IMR-90 (cell line): ENCODE measurements around the gene MAP2. TPM values are rescaled to one million over a fixed set of nuclear protein-coding genes. Genes with fewer than 3 reads are reported as not detected.

Source experiments
- ATAC-seq: fragments of 200-7000 bp; cut with Tn5 transposase; 2 replicates; pipeline ENCODE4 v1.9.1; 2020; ENCODE audit warnings: low read depth, mild to moderate bottlenecking, moderate library complexity
- BruUV-seq: library from RNA; stranded (reverse); fragments of 400-500 nt; replicated peaks from 2 replicates; lab custom pipeline; 2021; lab: Mats Ljungman, UMichigan
- CTCF ChIA-PET: fragments of 300-600 bp; formaldehyde crosslinking; extraction: SDS; loops from one replicate; lab custom pipeline; 2021; ENCODE audit warnings: antibody characterized with exemption; lab: Yijun Ruan, JAX
- POLR2A ChIA-PET: fragments of 300-600 bp; sonication (Branson Sonifier 250); formaldehyde crosslinking; loops from one replicate; lab custom pipeline; 2022; ENCODE audit warnings: antibody characterized with exemption; ENCODE audit not compliant: unreplicated experiment; lab: Charles Lee
- DNase-seq: peaks from one replicate; pipeline ENCODE4 v3.0.0; 2013
- H2AFZ ChIP-seq: replicated peaks from 2 replicates; pipeline ENCODE3; 2013; ENCODE audit warnings: low read length, mild to moderate bottlenecking; ENCODE audit not compliant: poor library complexity
- H2AK5ac ChIP-seq: 2 replicates; pipeline ENCODE4 v1.6.1; 2013; ENCODE audit warnings: low read depth, low read length, inconsistent platforms
- H2AK9ac ChIP-seq: replicated peaks from 2 replicates; pipeline ENCODE3; 2013; ENCODE audit warnings: mild to moderate bottlenecking, low read depth, low read length, moderate library complexity; ENCODE audit not compliant: poor library complexity
- H2BK120ac ChIP-seq: 2 replicates; pipeline ENCODE4 v1.6.1; 2013; ENCODE audit warnings: low read depth, low read length, inconsistent platforms
- H2BK15ac ChIP-seq: 3 replicates; pipeline ENCODE4 v1.6.1; 2013; ENCODE audit warnings: low read depth, low read length, inconsistent platforms
- H2BK20ac ChIP-seq: 2 replicates; pipeline ENCODE4 v1.6.1; 2013; ENCODE audit warnings: low read depth, mild to moderate bottlenecking, inconsistent platforms, low read length, moderate library complexity
- H2BK5ac ChIP-seq: 2 replicates; pipeline ENCODE4 v1.6.1; 2013; ENCODE audit warnings: mild to moderate bottlenecking, low read depth, low read length, inconsistent platforms; ENCODE audit not compliant: poor library complexity, severe bottlenecking
- H3K14ac ChIP-seq: replicated peaks from 2 replicates; pipeline ENCODE4 v1.6.1; 2013; ENCODE audit warnings: low read depth, low read length, inconsistent platforms
- H3K18ac ChIP-seq: 2 replicates; pipeline ENCODE4 v1.6.1; 2013; ENCODE audit warnings: low read depth, low read length, control low read depth
- H3K23ac ChIP-seq: 2 replicates; pipeline ENCODE4 v1.6.1; 2013; ENCODE audit warnings: low read depth, low read length, inconsistent platforms
- H3K27ac ChIP-seq: 2 replicates; pipeline ENCODE4 v1.5.1; 2013; ENCODE audit warnings: mild to moderate bottlenecking, control low read depth, low read length; ENCODE audit not compliant: insufficient read depth
- H3K27me3 ChIP-seq: 2 replicates; pipeline ENCODE4 v1.6.1; 2013; ENCODE audit warnings: low read length; ENCODE audit not compliant: control insufficient read depth, insufficient read depth
- H3K36me3 ChIP-seq: 2 replicates; pipeline ENCODE4 v1.6.1; 2013; ENCODE audit warnings: low read length, mixed read lengths; ENCODE audit not compliant: control insufficient read depth, insufficient read depth
- H3K4ac ChIP-seq: 2 replicates; pipeline ENCODE4 v1.6.1; 2013; ENCODE audit warnings: low read depth, low read length, inconsistent platforms
- H3K4me1 ChIP-seq: 2 replicates; pipeline ENCODE4 v1.6.1; 2013; ENCODE audit warnings: low read length, mixed read lengths; ENCODE audit not compliant: control insufficient read depth, insufficient read depth
- H3K4me2 ChIP-seq: 2 replicates; pipeline ENCODE4 v1.6.1; 2013; ENCODE audit warnings: low read depth, mild to moderate bottlenecking, control low read depth, low read length, moderate library complexity
- H3K4me3 ChIP-seq: 2 replicates; pipeline ENCODE4 v1.5.1; 2013; ENCODE audit warnings: low read depth, mild to moderate bottlenecking, control low read depth, low read length, moderate library complexity; ENCODE audit not compliant: insufficient read depth
- H3K56ac ChIP-seq: 2 replicates; pipeline ENCODE4 v1.6.1; 2013; ENCODE audit warnings: low read length, inconsistent platforms; ENCODE audit not compliant: insufficient read depth; ENCODE audit errors: extremely low read depth
- H3K79me1 ChIP-seq, 2 experiments: 2 replicates each; pipeline ENCODE4 v1.6.1; 2013; ENCODE audit warnings: low read length in 2 of 2, inconsistent platforms in 1 of 2, low read depth in 1 of 2
- H3K9ac ChIP-seq: 2 replicates; pipeline ENCODE4 v1.6.1; 2013; ENCODE audit warnings: low read depth, low read length, control low read depth
- H3K9me1 ChIP-seq: 2 replicates; pipeline ENCODE4 v1.6.1; 2013; ENCODE audit warnings: low read length, inconsistent platforms; ENCODE audit not compliant: insufficient read depth
- H3K9me3 ChIP-seq: 2 replicates; pipeline ENCODE4 v1.6.1; 2013; ENCODE audit warnings: low read length; ENCODE audit not compliant: control insufficient read depth, insufficient read depth
- H4K20me1 ChIP-seq: 2 replicates; pipeline ENCODE4 v1.6.1; 2013; ENCODE audit warnings: low read length, inconsistent platforms; ENCODE audit not compliant: insufficient read depth
- H4K5ac ChIP-seq: 2 replicates; pipeline ENCODE4 v1.6.1; 2013; ENCODE audit warnings: mild to moderate bottlenecking, low read depth, low read length, control low read depth
- H4K8ac ChIP-seq, 2 experiments: 2 replicates each; pipeline ENCODE4 v1.6.1; 2013; ENCODE audit warnings: low read depth in 2 of 2, low read length in 2 of 2, control low read depth in 1 of 2, inconsistent platforms in 1 of 2
- H4K91ac ChIP-seq: 2 replicates; pipeline ENCODE4 v1.6.1; 2013; ENCODE audit warnings: low read depth, low read length, inconsistent platforms; ENCODE audit not compliant: insufficient read depth
- BHLHE40 ChIP-seq: fragments of 150-350 bp; IDR thresholded peaks from 2 replicates; pipeline ENCODE4 v1.6.1; 2016; ENCODE audit warnings: mild to moderate bottlenecking, low read depth, low read length
- CEBPB ChIP-seq: IDR thresholded peaks from 2 replicates; pipeline ENCODE4 v1.6.1; 2012; ENCODE audit warnings: low read depth, low read length, improper control_type of control experiment
- CHD1 ChIP-seq: IDR thresholded peaks from 2 replicates; pipeline ENCODE4 v1.6.1; 2012; ENCODE audit warnings: low read depth, low read length, improper control_type of control experiment
- CTCF ChIP-seq: conservative IDR thresholded peaks from 2 replicates; pipeline ENCODE4 v1.5.1; 2012; ENCODE audit warnings: mild to moderate bottlenecking, low read depth, low read length, improper control_type of control experiment
- FOS ChIP-seq: fragments of 150-350 bp; IDR thresholded peaks from 2 replicates; pipeline ENCODE4 v1.6.1; 2016; ENCODE audit warnings: low read depth, low read length
- MAFK ChIP-seq: IDR thresholded peaks from 2 replicates; pipeline ENCODE4 v1.6.1; 2012; ENCODE audit warnings: low read depth, low read length, improper control_type of control experiment
- MAZ ChIP-seq: IDR thresholded peaks from 2 replicates; pipeline ENCODE4 v1.6.1; 2012; ENCODE audit warnings: low read depth, mild to moderate bottlenecking, low read length, improper control_type of control experiment, moderate library complexity, borderline replicate concordance
- MXI1 ChIP-seq: IDR thresholded peaks from 2 replicates; pipeline ENCODE4 v1.6.1; 2012; ENCODE audit warnings: low read depth, mild to moderate bottlenecking, low read length, moderate library complexity, borderline replicate concordance
- NFE2L2 ChIP-seq: fragments of 150-350 bp; IDR thresholded peaks from 2 replicates; pipeline ENCODE4 v1.6.1; 2016; ENCODE audit warnings: low read depth, mild to moderate bottlenecking, low read length
- POLR2A ChIP-seq: IDR thresholded peaks from 2 replicates; pipeline ENCODE4 v1.6.1; 2012; ENCODE audit warnings: mild to moderate bottlenecking, low read depth, low read length
- RAD21 ChIP-seq: IDR thresholded peaks from 2 replicates; pipeline ENCODE4 v1.6.1; 2012; ENCODE audit warnings: low read length, improper control_type of control experiment
- RCOR1 ChIP-seq: IDR thresholded peaks from 2 replicates; pipeline ENCODE4 v1.6.1; 2012; ENCODE audit warnings: mild to moderate bottlenecking, low read length, improper control_type of control experiment; ENCODE audit not compliant: insufficient replicate concordance
- RFX5 ChIP-seq: IDR thresholded peaks from 2 replicates; pipeline ENCODE4 v1.8.0; 2012; ENCODE audit warnings: low read depth, mild to moderate bottlenecking, low read length, moderate library complexity
- SMC3 ChIP-seq: fragments of 150-350 bp; IDR thresholded peaks from 2 replicates; pipeline ENCODE4 v1.6.1; 2016; ENCODE audit warnings: low read depth, mild to moderate bottlenecking, antibody characterized with exemption, low read length, moderate library complexity
- WGBS, 2 experiments: methylation state at CpG; one replicate each; pipeline versions ENCODE4 v1.1.5 to v1.1.7; 2013; ENCODE audit warnings: missing lambda C conversion rate in 2 of 2; ENCODE audit not compliant: insufficient read length in 1 of 2; ENCODE audit errors: extremely low coverage in 2 of 2; 5-methylcytosine and 5-hydroxymethylcytosine counted together
- dilution Hi-C: fragments of 300-500 bp; cut with HindIII; formaldehyde crosslinking; loops from one replicate; pipeline ENCODE4 v1.14.3; 2018; ENCODE audit warnings: low sequenced_read_pairs; ENCODE audit not compliant: unreplicated experiment
- in situ Hi-C: fragments of 300-500 bp; cut with MboI; formaldehyde crosslinking; loops from 3 replicates; pipeline ENCODE4 v1.14.3; 2019; ENCODE audit warnings: low sequenced_read_pairs, inconsistent platforms, mixed read lengths
- intact Hi-C: fragments of 100-400 bp; cut with micrococcal nuclease; formaldehyde crosslinking; loops from 2 replicates; pipeline ENCODE4 v1.10.0; 2022
- polyA plus RNA-seq, 3 experiments: library from polyadenylated mRNA; depleted of rRNA; stranded (reverse); fragments of >200 nt; gene quantifications; 2 replicates each; pipeline ENCODE4 v1.2.3, GENCODE V29; 2012; ENCODE audit warnings: low replicate concordance in 1 of 3
- total RNA-seq: library from RNA; depleted of rRNA; stranded (reverse); fragments of >200 nt; gene quantifications from 2 replicates; pipeline ENCODE4 v1.2.3, GENCODE V29; 2012
- TF ChIP-seq, protein P1 (sequence below): fragments of 150-350 bp; IDR thresholded peaks from 2 replicates; pipeline ENCODE4 v1.6.1; 2016; ENCODE audit warnings: low read depth, mild to moderate bottlenecking, low read length, moderate library complexity, borderline replicate concordance
- TF ChIP-seq, protein P2 (sequence below): fragments of 150-350 bp; IDR thresholded peaks from 2 replicates; pipeline ENCODE4 v1.6.1; 2017; ENCODE audit warnings: mild to moderate bottlenecking, antibody characterized with exemption, low read length, low read depth

MAP2 gene
- total and polyA plus RNA-seq, 2 of the 4 experiments (the other 2 are of a cell fraction), result 0.29 to 0.36 TPM

GRCh38 chr2:209570194-209570593, 146.3 kb downstream of the MAP2 start:
- H4K5ac ChIP-seq, result no peak overlapping the region
- H2AK5ac ChIP-seq, result no peak overlapping the region
- no peaks in the 10 kb centered on the region for H3K79me1 ChIP-seq
- H2BK120ac ChIP-seq, result no peak overlapping the region
- H3K4me2 ChIP-seq, result no peak overlapping the region
- H2BK20ac ChIP-seq, result no peak overlapping the region
- intact Hi-C loops, result no loop called here
- H4K91ac ChIP-seq, result no peak overlapping the region
- dilution Hi-C loops, result no loop called here
- H3K14ac ChIP-seq, result no peak overlapping the region
- DNase-seq (no peak), ATAC-seq (no peak)
- H3K4me3 ChIP-seq, result no peak overlapping the region
- CTCF ChIA-PET, result no interaction called here
- H3K4ac ChIP-seq, result no peak overlapping the region
- H3K27ac ChIP-seq, result no peak overlapping the region
- no peak overlapping the region for H2BK15ac ChIP-seq
- H3K9me1 ChIP-seq, result no peaks in the 10 kb centered on the region
- H3K27me3 ChIP-seq, result no peaks in the 10 kb centered on the region
- no peaks in the 10 kb centered on the region for H4K20me1 ChIP-seq
- WGBS, 2 experiments, result no CpG with 5 or more reads among the region's 1 CpG
- H3K4me1 ChIP-seq, result no peaks in the 10 kb centered on the region
- no peak for TF ChIP-seq RAD21
- TF ChIP-seq, protein P1, sequence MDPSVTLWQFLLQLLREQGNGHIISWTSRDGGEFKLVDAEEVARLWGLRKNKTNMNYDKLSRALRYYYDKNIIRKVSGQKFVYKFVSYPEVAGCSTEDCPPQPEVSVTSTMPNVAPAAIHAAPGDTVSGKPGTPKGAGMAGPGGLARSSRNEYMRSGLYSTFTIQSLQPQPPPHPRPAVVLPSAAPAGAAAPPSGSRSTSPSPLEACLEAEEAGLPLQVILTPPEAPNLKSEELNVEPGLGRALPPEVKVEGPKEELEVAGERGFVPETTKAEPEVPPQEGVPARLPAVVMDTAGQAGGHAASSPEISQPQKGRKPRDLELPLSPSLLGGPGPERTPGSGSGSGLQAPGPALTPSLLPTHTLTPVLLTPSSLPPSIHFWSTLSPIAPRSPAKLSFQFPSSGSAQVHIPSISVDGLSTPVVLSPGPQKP, result no peak
- TF ChIP-seq MAFK, result no peak
- no peak for TF ChIP-seq POLR2A
- no peak for TF ChIP-seq RFX5
- TF ChIP-seq, protein P2, sequence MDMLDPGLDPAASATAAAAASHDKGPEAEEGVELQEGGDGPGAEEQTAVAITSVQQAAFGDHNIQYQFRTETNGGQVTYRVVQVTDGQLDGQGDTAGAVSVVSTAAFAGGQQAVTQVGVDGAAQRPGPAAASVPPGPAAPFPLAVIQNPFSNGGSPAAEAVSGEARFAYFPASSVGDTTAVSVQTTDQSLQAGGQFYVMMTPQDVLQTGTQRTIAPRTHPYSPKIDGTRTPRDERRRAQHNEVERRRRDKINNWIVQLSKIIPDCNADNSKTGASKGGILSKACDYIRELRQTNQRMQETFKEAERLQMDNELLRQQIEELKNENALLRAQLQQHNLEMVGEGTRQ, result no peak
- no peak for TF ChIP-seq NFE2L2
- no peak for TF ChIP-seq CTCF
- no peak for TF ChIP-seq MXI1
- TF ChIP-seq FOS, result no peak
- TF ChIP-seq CHD1, result no peak
- TF ChIP-seq BHLHE40, result no peak
- TF ChIP-seq SMC3, result no peak
- no peak for TF ChIP-seq RCOR1
- TF ChIP-seq CEBPB, result no peak
- no peak for TF ChIP-seq MAZ
- H3K9me3 ChIP-seq, result no peaks in the 10 kb centered on the region
- no peak overlapping the region for H3K9ac ChIP-seq
- H2AK9ac ChIP-seq, result no peak overlapping the region
- BruUV-seq, result no TSS peak
- H4K8ac ChIP-seq, result no peak overlapping the region
- no peaks in the 10 kb centered on the region for H3K36me3 ChIP-seq
- no peak overlapping the region for H3K18ac ChIP-seq
- H3K56ac ChIP-seq, result no peak overlapping the region
- POLR2A ChIA-PET, result no interaction called here
- in situ Hi-C loops, result loop anchor here (10.0 to 25.0 kb wide), 2 partner anchors 235 to 1183 kb away; no protein-coding TSS in a partner anchor
- H3K23ac ChIP-seq, result no peak overlapping the region
- no peak overlapping the region for H2AFZ ChIP-seq
- H2BK5ac ChIP-seq, result no peak overlapping the region
